K562 (cell line): Measurements from ENCODE around the gene SLC22A16. TPM values are rescaled to one million over a fixed set of nuclear protein-coding genes. Genes with fewer than 3 reads are reported as not detected.

Source experiments
- CSDE1 ChIP-seq, 2 experiments: fragments of 450-650 bp; IDR thresholded peaks; 2 replicates each; pipeline ENCODE4 v1.6.1; 2016; ENCODE audit warnings: mild to moderate bottlenecking in 1 of 2
- CTCF ChIP-seq, 3 experiments: IDR thresholded peaks in 2 of 3; conservative IDR thresholded peaks in 1 of 3; 2 replicates each; pipeline ENCODE4 v1.5.1; 2011 to 2012; ENCODE audit warnings: low read length in 3 of 3, mild to moderate bottlenecking in 3 of 3, control low read depth in 2 of 3, improper control_type of control experiment in 1 of 3, inconsistent platforms in 1 of 3, low read depth in 1 of 3, mixed read lengths in 1 of 3, moderate library complexity in 1 of 3; ENCODE audit not compliant: insufficient read depth in 2 of 3
- DPF2 ChIP-seq: fragments of 450-650 bp; IDR thresholded peaks from 2 replicates; pipeline ENCODE4 v1.6.1; 2016
- FOSL1 ChIP-seq: fragments of 200-800 bp; sonication (Bioruptor generic); conservative IDR thresholded peaks from 2 replicates; pipeline ENCODE4 v1.6.1; 2016; ENCODE audit warnings: missing genetic modification characterization, missing compliant biosample characterization
- GTF2E2 ChIP-seq: fragments of 200-800 bp; sonication (Bioruptor generic); IDR thresholded peaks from 2 replicates; pipeline ENCODE4 v1.6.1; 2016; ENCODE audit warnings: missing genetic modification characterization, missing compliant biosample characterization
- HOMEZ ChIP-seq: fragments of 250-450 bp; sonication (Bioruptor Pico); IDR thresholded peaks from 2 replicates; pipeline ENCODE4 v1.4.0; 2020; ENCODE audit warnings: mild to moderate bottlenecking, moderate library complexity
- KDM1A ChIP-seq, 2 experiments: fragments of 450-650 bp; IDR thresholded peaks; 2 replicates each; pipeline ENCODE4 v1.6.1; 2016; ENCODE audit warnings: mild to moderate bottlenecking in 2 of 2
- MBD1 ChIP-seq: fragments of 250-450 bp; sonication (Bioruptor Pico); IDR thresholded peaks from 2 replicates; pipeline ENCODE4 v1.8.0; 2022; ENCODE audit warnings: inconsistent platforms
- PML ChIP-seq: IDR thresholded peaks from 2 replicates; pipeline ENCODE4 v1.6.1; 2012; ENCODE audit warnings: low read length, inconsistent platforms
- PPARD ChIP-seq: fragments of 250-450 bp; sonication (Bioruptor Pico); IDR thresholded peaks from 2 replicates; pipeline ENCODE4 v1.8.0; 2022; ENCODE audit warnings: inconsistent platforms, mild to moderate bottlenecking, moderate library complexity
- PTRF ChIP-seq: fragments of 450-650 bp; IDR thresholded peaks from 2 replicates; pipeline ENCODE4 v1.6.1; 2016; ENCODE audit warnings: mild to moderate bottlenecking, missing genetic modification characterization, missing compliant biosample characterization
- PTTG1 ChIP-seq: fragments of 450-650 bp; IDR thresholded peaks from 2 replicates; pipeline ENCODE4 v1.6.1; 2016; ENCODE audit warnings: low read depth, mild to moderate bottlenecking, missing genetic modification characterization, missing compliant biosample characterization
- PYGO2 ChIP-seq: fragments of 450-650 bp; IDR thresholded peaks from 2 replicates; pipeline ENCODE4 v1.6.1; 2016; ENCODE audit warnings: mild to moderate bottlenecking, missing genetic modification characterization, moderate library complexity, missing compliant biosample characterization
- RBM39 ChIP-seq: fragments of 200-400 bp; formaldehyde crosslinking; optimal IDR thresholded peaks from 2 replicates; pipeline ENCODE3; 2018; ENCODE audit warnings: low read depth, low read length
- STAG1 ChIP-seq: sonication (generic); formaldehyde crosslinking; IDR thresholded peaks from 2 replicates; pipeline ENCODE4 v1.5.0; 2020; ENCODE audit warnings: missing genetic modification reagents, borderline replicate concordance
- TAF15 ChIP-seq: fragments of 200-400 bp; formaldehyde crosslinking; IDR thresholded peaks from 2 replicates; pipeline ENCODE4 v1.6.1; 2017; ENCODE audit warnings: mild to moderate bottlenecking, low read depth, low read length, moderate library complexity
- TEAD4 ChIP-seq, 2 experiments: sonication (generic) in 1 of 2; formaldehyde crosslinking in 1 of 2; IDR thresholded peaks; 2 replicates each; pipeline versions ENCODE4 v1.6.1 to v1.8.0; 2012 to 2022; ENCODE audit warnings: borderline replicate concordance in 1 of 2, inconsistent platforms in 1 of 2, low read length in 1 of 2, mild to moderate bottlenecking in 1 of 2, missing genetic modification reagents in 1 of 2
- ZBTB34 ChIP-seq: fragments of 250-450 bp; sonication (Bioruptor Pico); IDR thresholded peaks from 2 replicates; pipeline ENCODE4 v1.8.0; 2021; ENCODE audit warnings: mild to moderate bottlenecking, moderate library complexity
- ZNF217 ChIP-seq: sonication (generic); formaldehyde crosslinking; IDR thresholded peaks from 2 replicates; pipeline ENCODE4 v1.8.0; 2022; ENCODE audit warnings: mild to moderate bottlenecking, missing genetic modification reagents
- ZNF274 ChIP-seq: IDR thresholded peaks from 2 replicates; pipeline ENCODE4 v1.6.1; 2011; ENCODE audit warnings: low read depth, mild to moderate bottlenecking, low read length, moderate library complexity, borderline replicate concordance
- ZNF3 ChIP-seq: fragments of 250-450 bp; sonication (Bioruptor Pico); IDR thresholded peaks from 2 replicates; pipeline ENCODE4 v1.5.0; 2021; ENCODE audit warnings: mild to moderate bottlenecking, moderate library complexity
- ZNF699 ChIP-seq: fragments of 250-450 bp; sonication (Bioruptor Pico); IDR thresholded peaks from 2 replicates; pipeline ENCODE4 v1.8.0; 2021; ENCODE audit warnings: mild to moderate bottlenecking, moderate library complexity; ENCODE audit not compliant: insufficient replicate concordance
- polyA plus RNA-seq, 8 experiments: library from polyadenylated mRNA; depleted of rRNA in 4 of 8; stranded (reverse) in 5 of 8; unstranded in 3 of 8; fragments of >200 nt; fragmentation: Nextera tagmentation in 2 of 8; fragmentation: Illumina TruSeq in 1 of 8; extraction: Ambion mirVana in 2 of 8; extraction: Trizol in 1 of 8; gene quantifications; 2 replicates each; pipeline versions ENCODE4 v1.2.1 to v1.2.3, GENCODE V29; 2011 to 2014; ENCODE audit warnings: inconsistent platforms in 1 of 8, missing spikeins in 1 of 8
- total RNA-seq, 7 experiments: library from RNA; depleted of rRNA in 6 of 7; stranded (reverse); fragments of >200 nt in 6 of 7; fragmentation: Illumina TruSeq in 2 of 7; extraction: Trizol in 2 of 7; gene quantifications; 2 replicates each; pipeline versions ENCODE4 v1.2.1 to v1.2.3, GENCODE V29; 2011 to 2021; ENCODE audit warnings: low replicate concordance in 1 of 7

Gene SLC22A16
- total and polyA plus RNA-seq, 9 of the 15 experiments (the other 6 are each of a cell fraction or from before 2014, with no cell fraction given), result not detected

- no peak for TF ChIP-seq MBD1 (CRISPR knock-in tag)
- TF ChIP-seq KDM1A (IDR thresholded peaks at IDR 0.05), result no peak
- 0 out of 2 replicates have a peak, but pooled peaks have one; percentile 15 for TF ChIP-seq PTTG1 (tag)
- no peak for TF ChIP-seq RBM39
- TF ChIP-seq STAG1, result no peak
- no peak for TF ChIP-seq PTRF
- TF ChIP-seq PPARD, result no peak
- no peak for TF ChIP-seq ZNF217 (CRISPR knock-in tag)
- TF ChIP-seq CTCF (IDR thresholded peaks at IDR 0.05 in 2 of 3, conservative IDR thresholded peaks at IDR 0.05 in 1 of 3; ENCODE audit: insufficient read depth in 2 of 3, low read depth in 1 of 3, low read length in 3 of 3), result no peak
- no peak for TF ChIP-seq CSDE1 (IDR thresholded peaks at IDR 0.05)
- TF ChIP-seq ZBTB34 (CRISPR knock-in tag), result no peak
- no peak for TF ChIP-seq TEAD4 (IDR thresholded peaks at IDR 0.05; ENCODE audit: low read length)
- TF ChIP-seq TEAD4 (CRISPR knock-in tag; IDR thresholded peaks at IDR 0.05; ENCODE audit: borderline replicate concordance), result no peak
- 0 out of 2 replicates have a peak, but pooled peaks have one; percentile 50 for TF ChIP-seq PYGO2
- no peak for TF ChIP-seq PML
- TF ChIP-seq ZNF699 (CRISPR knock-in tag), result no peak
- TF ChIP-seq ZNF274, result no peak
- TF ChIP-seq TAF15, result no peak
- no peak for TF ChIP-seq ZNF3 (CRISPR knock-in tag)
- TF ChIP-seq FOSL1 (tag), result peak; percentile 99
- no peak for TF ChIP-seq DPF2
- TF ChIP-seq GTF2E2 (tag), result 0 out of 2 replicates have a peak, but pooled peaks have one; percentile 14
- TF ChIP-seq HOMEZ (CRISPR knock-in tag), result no peak
Observed at GRCh38 chr6:110509617-110510241, 33.3 kb upstream of the SLC22A16 start (continued).
